Mesodermal cell (in vitro differentiated cells): ENCODE data around the gene LSS.
A peak's percentile ranks its signal among the peaks of the same experiment; 100 is the strongest.

Experiments used
- H3K27ac ChIP-seq: 2 replicates; pipeline ENCODE4 v1.7.0; 2013; ENCODE audit warnings: mild to moderate bottlenecking, low read depth, low read length, moderate library complexity; ENCODE audit not compliant: severe bottlenecking
- H3K36me3 ChIP-seq: 2 replicates; pipeline ENCODE4 v1.7.1; 2013; ENCODE audit warnings: mild to moderate bottlenecking, low read length, moderate library complexity; ENCODE audit not compliant: control insufficient read depth, insufficient read depth
- H3K4me1 ChIP-seq: one replicate; pipeline ENCODE4 v1.7.1; 2013; ENCODE audit warnings: mild to moderate bottlenecking, low read length; ENCODE audit not compliant: insufficient read depth, control insufficient read depth, poor library complexity, severe bottlenecking
- H3K4me3 ChIP-seq: 2 replicates; pipeline ENCODE4 v1.7.0; 2013; ENCODE audit warnings: low read length, control low read depth, mild to moderate bottlenecking; ENCODE audit not compliant: insufficient read depth, poor library complexity, severe bottlenecking; ENCODE audit errors: extremely low read depth
- H3K9me3 ChIP-seq: 2 replicates; pipeline ENCODE4 v1.7.1; 2013; ENCODE audit warnings: mild to moderate bottlenecking, low read length, moderate library complexity; ENCODE audit not compliant: control insufficient read depth
- WGBS, 2 experiments: methylation state at CpG; one replicate each; pipeline ENCODE4 v1.1.5; 2013; ENCODE audit warnings: missing lambda C conversion rate in 2 of 2; ENCODE audit not compliant: insufficient coverage in 2 of 2; 5-methylcytosine and 5-hydroxymethylcytosine counted together

Gene LSS

DNA sequence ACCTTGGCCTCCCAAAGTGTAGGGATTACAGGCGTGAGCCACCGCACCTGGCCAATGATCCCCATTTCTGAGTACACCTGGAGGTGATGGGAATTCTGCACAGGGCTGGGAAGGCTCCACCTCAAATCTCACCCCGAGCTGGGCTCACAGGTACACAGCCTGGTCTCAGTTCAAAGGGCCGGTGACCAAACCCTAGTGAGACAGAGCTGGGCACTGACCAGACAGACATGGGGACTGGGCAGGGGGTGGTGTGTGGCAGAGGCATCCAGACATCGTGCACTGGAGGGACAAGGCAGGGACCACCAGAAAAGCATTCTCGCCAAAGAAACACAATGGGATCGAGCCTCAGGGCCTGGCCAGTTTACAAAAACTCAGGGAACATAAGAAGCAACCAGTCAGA lies 17.2 kb downstream of the LSS start:
- no peak overlapping the region for H3K27ac ChIP-seq
- H3K4me1 ChIP-seq, result no peaks in the 10 kb centered on the region
- peaks cover 93% of the 10 kb centered on the region for H3K36me3 ChIP-seq
- WGBS, 2 experiments, result 86 to 95% methylated on average over 5 to 7 of the region's 7 CpGs
- H3K9me3 ChIP-seq, result no peaks in the 10 kb centered on the region
- H3K4me3 ChIP-seq, result no peak overlapping the region

DNA sequence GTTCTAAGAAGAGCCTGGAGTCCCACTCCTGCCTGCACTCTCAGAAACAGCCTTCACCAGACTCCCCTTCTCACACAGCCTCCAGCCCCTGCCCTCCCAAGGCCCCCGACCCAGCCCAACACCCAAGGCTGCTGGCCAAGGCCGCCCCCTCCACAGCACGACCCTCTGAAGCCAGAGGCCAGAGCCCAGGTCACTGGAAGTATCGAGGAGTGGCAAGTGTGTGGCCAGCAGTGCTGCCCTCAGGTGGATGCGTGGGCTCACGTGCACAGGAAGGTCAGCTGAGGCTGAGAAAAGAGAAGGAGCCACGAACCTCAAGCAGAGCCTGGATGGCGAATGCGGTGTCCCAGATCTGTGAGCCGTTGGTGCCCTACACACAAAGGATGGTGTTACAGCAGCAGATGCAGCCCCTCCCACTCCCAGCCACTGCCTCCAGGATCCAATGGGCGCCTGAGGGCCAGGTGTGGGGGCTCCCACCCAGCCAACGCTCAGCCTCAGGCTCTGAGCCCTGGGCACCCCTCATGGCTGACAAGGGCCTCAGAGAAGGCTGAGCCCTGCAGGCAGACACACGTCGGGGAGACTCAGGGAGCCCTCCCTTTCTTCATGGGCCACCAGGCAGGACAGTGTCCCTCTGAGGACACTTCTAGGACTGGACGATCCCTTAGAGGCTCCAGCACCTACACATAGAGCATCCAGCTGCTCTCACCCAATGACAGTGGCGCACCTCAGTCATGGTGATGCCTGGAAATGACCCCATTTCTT lies 18.0 kb downstream of the LSS start:
- WGBS, 2 experiments, result 96 to 98% methylated on average over 12 to 13 of the region's 16 CpGs
- Histone ChIP-seq H3K36me3 (peaks cover 95% of the 10 kb centered on the region), H3K4me3 (no peak overlapping the region), H3K4me1 (no peaks in the 10 kb centered on the region), H3K27ac (no peak overlapping the region), H3K9me3 (no peaks in the 10 kb centered on the region)

DNA sequence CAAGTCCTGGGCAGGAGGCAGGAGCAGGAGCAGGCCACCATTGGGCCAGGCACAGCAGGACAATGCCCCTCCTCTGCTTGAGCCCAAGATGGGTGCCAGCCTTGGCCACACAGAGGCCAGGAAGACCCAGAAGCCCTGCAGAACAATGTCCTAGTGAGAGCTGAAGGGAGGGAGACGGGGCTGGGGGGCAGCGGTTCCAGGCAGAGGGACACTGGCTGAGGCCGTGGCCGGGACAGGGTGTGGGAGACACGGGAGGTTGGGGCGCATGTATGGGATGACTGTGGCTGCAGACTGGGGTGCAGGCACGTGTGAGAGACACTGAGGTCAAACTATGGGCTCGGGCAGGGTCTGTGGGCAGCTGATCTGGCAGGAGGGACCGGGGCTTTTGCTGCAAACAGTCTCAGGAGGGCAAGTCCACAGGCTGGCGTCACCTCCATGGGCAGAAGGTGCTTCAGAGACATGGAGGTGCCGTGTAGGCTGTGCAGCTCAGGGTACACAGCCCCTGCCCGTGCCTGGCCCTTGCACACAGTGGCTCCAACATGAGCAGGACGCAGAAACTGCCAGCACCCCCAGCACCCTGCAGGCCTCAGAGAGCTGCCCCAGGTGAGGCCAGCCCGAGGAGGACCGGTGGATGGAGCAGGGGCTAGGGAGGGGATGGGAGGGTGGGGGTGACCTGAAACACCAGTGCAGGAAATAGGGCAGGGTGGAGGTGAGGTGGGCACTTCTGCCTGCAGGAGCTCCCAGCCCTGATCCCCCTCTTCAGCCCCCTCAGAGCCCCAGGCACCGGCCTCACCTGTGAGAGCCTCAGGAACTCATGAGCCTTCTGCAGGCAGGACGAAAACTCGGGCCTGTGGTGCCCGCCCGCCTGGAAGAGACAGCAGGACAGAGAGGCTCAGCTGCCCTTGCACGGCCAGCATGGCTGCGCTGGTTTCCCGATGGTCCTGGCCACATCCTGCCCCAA lies 19.5 kb downstream of the LSS start:
- Histone ChIP-seq H3K4me3 (no peak overlapping the region), H3K4me1 (no peaks in the 10 kb centered on the region), H3K9me3 (no peaks in the 10 kb centered on the region), H3K36me3 (peaks cover 97% of the 10 kb centered on the region), H3K27ac (no peak overlapping the region)
- WGBS, 2 experiments, result 94 to 98% methylated on average over 15 to 21 of the region's 23 CpGs

DNA sequence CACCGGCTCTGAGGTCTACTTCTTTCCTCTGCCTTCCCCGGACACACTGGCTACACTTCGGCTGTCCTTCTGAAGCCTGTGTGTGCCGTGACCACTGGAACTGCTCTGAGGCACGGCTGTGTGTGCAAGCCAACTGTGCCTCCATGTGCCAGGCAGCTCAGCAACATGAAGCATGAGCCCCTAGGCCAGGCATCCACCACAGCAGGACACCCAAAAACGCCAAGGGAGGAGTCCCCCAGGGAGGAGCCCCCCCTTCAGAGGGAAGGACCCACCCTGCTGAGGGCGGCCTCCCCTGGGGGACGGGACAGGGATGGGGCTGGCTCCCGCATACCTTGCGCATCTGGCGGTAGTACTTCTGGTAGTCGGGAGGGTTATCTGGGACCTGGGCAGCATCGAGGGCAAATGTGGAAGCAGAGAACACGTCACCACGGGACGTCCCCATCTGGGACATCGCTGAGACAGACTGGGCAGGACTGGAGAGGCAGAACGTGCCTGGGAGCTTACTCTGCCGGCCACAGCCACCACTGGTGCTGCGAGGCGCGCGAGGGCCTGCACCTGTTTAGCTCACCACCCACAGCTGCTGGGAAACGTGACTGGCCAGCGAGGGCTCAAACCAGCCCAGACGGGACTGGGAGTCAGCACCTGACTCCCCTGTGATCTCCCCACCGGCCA lies 20.5 kb downstream of the LSS start:
- Histone ChIP-seq H3K9me3 (no peaks in the 10 kb centered on the region), H3K27ac (no peak overlapping the region), H3K36me3 (peaks cover 97% of the 10 kb centered on the region), H3K4me3 (no peak overlapping the region), H3K4me1 (no peaks in the 10 kb centered on the region)
- WGBS, 2 experiments, result 95% methylated on average over 26 to 27 of the region's 27 CpGs

DNA sequence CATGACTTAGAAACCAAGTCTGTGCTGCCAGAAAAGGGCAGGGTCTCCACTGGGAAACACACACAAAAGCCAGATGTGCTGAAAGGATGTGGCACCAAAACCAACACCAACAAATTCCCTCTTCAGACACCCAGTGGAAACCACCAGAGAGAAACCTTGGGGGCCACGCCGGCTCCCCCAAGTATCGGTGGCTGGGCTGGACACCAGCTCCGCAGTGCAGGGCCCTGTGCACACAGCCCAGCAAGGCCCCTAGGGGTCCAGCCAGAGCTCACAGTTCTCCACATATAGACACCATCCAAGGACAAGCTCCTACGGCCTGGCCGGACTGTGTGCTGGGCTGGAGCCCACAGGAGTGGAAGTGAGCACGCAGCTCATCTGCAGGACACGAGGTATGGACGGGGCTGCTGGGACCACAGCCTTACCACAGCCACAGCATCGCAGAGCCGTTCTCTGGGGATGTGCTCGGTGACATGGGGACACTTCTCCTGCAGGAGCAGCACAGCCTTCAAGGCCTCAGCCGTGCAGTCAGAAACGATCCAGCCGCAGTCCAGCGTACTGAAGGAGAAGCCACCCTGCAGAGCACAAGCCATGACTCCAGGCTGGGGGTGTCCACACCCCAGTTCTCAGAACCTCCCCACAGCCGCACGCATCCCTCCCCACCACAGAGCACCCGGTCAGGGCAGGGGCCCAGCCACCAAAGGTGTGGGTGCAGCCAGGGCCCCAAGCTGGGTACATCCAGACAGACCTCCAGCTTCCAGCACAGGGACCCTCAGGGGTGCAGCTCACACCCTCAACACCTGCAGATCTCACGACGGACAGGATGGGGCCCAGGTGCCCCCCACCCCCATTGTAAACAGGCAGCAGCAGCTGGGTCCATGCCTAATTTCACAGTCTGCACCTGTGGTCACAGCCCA lies 21.3 kb downstream of the LSS start:
- 95 to 96% methylated on average over 12 to 16 of the region's 21 CpGs for WGBS, 2 experiments
- Histone ChIP-seq H3K4me3 (no peak overlapping the region), H3K4me1 (no peaks in the 10 kb centered on the region), H3K36me3 (peaks cover 97% of the 10 kb centered on the region), H3K27ac (peak overlapping the region; percentile 16), H3K9me3 (no peaks in the 10 kb centered on the region)

DNA sequence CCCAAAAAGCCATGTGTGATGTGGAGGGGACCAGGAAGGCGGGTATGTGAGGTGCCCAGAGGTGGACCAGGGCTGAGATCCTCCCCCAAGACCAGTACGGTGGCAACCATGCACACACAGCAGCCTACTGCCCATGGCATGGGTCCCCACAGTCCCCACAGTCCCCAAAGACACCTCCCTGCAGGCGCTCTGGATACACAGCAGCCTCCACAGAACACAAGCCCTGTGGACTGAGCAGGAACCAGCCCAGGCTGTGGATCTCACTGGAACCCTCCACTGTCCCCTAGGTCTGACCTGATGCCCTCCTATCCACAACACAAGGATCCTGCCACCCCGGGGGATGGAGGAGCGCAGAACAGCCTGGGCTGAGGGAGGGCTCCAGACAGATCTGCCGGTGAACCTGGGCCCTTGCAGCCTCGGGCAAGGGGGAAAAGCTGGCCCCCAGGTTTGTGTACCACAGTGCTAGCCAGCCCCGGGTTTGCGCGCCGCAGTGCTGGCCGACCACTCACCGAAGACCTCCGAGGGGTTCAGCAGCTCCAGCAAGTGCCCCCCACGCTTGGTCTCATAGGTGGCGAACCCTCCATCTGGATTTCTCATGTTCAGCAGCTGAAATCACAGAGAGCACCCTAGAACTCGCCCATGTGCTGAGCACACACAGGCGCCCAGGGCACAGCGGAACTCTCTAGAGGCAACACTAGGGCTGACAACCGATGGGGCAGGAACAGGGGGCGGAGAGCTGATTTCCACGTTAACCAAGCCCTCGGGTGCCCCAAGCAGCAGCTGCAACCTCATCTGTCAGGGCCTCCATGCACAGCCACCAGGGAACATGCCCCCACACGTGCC lies 22.2 kb downstream of the LSS start:
- peaks cover 92% of the 10 kb centered on the region for H3K36me3 ChIP-seq
- H3K9me3 ChIP-seq, result no peaks in the 10 kb centered on the region
- peak overlapping the region; percentile 16 for H3K27ac ChIP-seq
- 98% methylated on average over 20 to 22 of the region's 24 CpGs for WGBS, 2 experiments
- no peaks in the 10 kb centered on the region for H3K4me1 ChIP-seq
- H3K4me3 ChIP-seq, result no peak overlapping the region

DNA sequence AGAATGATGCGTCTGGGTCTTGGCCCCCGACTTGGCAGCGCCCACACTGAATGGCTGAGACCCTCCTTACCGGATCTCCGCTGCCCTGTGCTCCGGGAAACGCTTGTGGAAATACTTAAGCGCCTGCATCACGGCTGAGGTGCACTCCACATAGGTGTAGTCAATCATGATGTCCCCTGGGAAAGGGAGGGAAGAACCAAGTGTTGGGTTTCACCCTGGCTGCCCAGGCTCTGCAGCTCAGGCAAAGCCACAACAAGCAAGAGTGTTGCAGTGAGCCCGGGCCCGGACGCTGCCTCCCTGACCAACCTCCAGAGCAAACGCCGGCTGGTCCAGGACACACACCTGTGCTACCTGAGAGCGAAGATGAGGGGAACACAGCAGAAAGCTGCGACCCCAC lies 22.8 kb downstream of the LSS start:
- H3K4me1 ChIP-seq, result no peaks in the 10 kb centered on the region
- no peak overlapping the region for H3K27ac ChIP-seq
- no peaks in the 10 kb centered on the region for H3K9me3 ChIP-seq
- H3K36me3 ChIP-seq, result peaks cover 91% of the 10 kb centered on the region
- WGBS, 2 experiments, result 96 to 98% methylated on average over 14 of the region's 16 CpGs
- H3K4me3 ChIP-seq, result no peak overlapping the region

DNA sequence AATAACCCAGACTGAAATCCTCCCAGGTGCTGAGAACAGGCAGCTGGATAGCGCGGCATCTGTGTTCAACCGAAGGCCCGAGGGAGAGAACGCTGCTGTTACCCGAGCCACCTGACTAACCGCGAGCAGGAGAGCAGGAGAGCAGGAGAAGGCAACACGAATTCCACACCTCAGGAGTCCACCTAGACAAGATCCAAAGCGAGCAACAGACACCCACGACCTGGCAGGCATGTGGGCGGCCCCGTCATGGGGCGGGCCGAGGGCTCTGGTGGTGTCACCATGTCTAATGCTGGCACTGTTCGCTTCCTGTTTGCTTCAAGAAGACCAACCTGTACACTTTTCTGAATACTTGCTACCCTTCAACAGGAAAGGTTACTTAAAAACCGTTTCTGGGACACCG lies 23.4 kb downstream of the LSS start:
- Histone ChIP-seq H3K4me3 (no peak overlapping the region), H3K9me3 (no peaks in the 10 kb centered on the region), H3K27ac (no peak overlapping the region), H3K36me3 (peaks cover 92% of the 10 kb centered on the region), H3K4me1 (no peaks in the 10 kb centered on the region)
- 96 to 97% methylated on average over 16 of the region's 18 CpGs for whole genome bisulfite sequencing, 2 experiments

DNA sequence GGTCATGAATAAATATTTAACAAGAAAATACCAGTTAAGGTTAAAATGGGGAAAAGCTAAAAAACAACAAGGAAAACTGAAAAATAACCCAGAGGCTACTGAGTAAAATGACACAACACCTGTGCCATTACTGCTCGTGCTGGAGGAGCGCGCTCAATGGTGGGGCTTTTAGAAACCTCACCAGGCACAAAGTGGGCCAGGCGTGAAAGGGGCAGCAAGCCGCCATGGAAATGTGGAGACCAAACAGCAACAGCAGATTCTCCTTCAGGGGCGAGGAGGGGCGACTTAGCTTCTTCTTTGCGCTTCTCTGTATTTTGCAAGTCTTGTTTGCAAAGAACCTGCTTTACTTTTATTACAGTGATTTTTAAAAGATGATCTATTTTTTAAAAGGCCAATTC lies 25.4 kb downstream of the LSS start:
- Histone ChIP-seq H3K9me3 (no peaks in the 10 kb centered on the region), H3K36me3 (peaks cover 91% of the 10 kb centered on the region)
- 90 to 92% methylated on average over 5 to 7 of the region's 8 CpGs for WGBS, 2 experiments

More for the DNA sequence above, 25.4 kb downstream of the LSS start:
- Histone ChIP-seq H3K4me3 (no peak overlapping the region), H3K27ac (no peak overlapping the region), H3K4me1 (no peaks in the 10 kb centered on the region)
